H9 (cell line): Measurements from ENCODE around the gene DHRSX. TPM values are rescaled to one million over a fixed set of nuclear protein-coding genes. Genes with fewer than 3 reads are reported as not detected.

Experiments
- DNase-seq: peaks from one replicate; pipeline ENCODE4 v3.0.0-alpha.2; 2017
- H2AFZ ChIP-seq: one replicate; pipeline ENCODE4 v1.6.1; 2013; ENCODE audit warnings: mild to moderate bottlenecking, low read length, control low read depth, moderate library complexity
- H2AK5ac ChIP-seq: 2 replicates; pipeline ENCODE4 v1.6.1; 2013; ENCODE audit warnings: low read length, control low read depth, mixed read lengths; ENCODE audit not compliant: insufficient read length
- H2BK120ac ChIP-seq: one replicate; pipeline ENCODE4 v1.6.1; 2013; ENCODE audit warnings: low read depth, mild to moderate bottlenecking, low read length, control low read depth, inconsistent platforms; ENCODE audit not compliant: poor library complexity, severe bottlenecking
- H2BK12ac ChIP-seq: 2 replicates; pipeline ENCODE4 v1.6.1; 2013; ENCODE audit warnings: low read length, control low read depth, mixed read lengths, low read depth; ENCODE audit not compliant: insufficient read length
- H2BK15ac ChIP-seq: 2 replicates; pipeline ENCODE4 v1.6.1; 2013; ENCODE audit warnings: low read depth, low read length, control low read depth
- H2BK20ac ChIP-seq: one replicate; pipeline ENCODE4 v1.6.1; 2013; ENCODE audit warnings: low read depth, mild to moderate bottlenecking, low read length, control low read depth, inconsistent platforms; ENCODE audit not compliant: poor library complexity, severe bottlenecking
- H2BK5ac ChIP-seq: 2 replicates; pipeline ENCODE4 v1.6.1; 2013; ENCODE audit warnings: low read length, control low read depth, mixed read lengths; ENCODE audit not compliant: insufficient read length
- H3K14ac ChIP-seq: 2 replicates; pipeline ENCODE4 v1.6.1; 2013; ENCODE audit warnings: low read length, control low read depth; ENCODE audit not compliant: insufficient read depth
- H3K18ac ChIP-seq: 2 replicates; pipeline ENCODE4 v1.6.1; 2013; ENCODE audit warnings: low read depth, mild to moderate bottlenecking, mixed read lengths, low read length, control low read depth; ENCODE audit not compliant: insufficient read length
- H3K23ac ChIP-seq: 2 replicates; pipeline ENCODE4 v1.6.1; 2013; ENCODE audit warnings: low read length, control low read depth, mixed read lengths, low read depth; ENCODE audit not compliant: insufficient read length
- H3K23me2 ChIP-seq: 2 replicates; pipeline ENCODE4 v1.6.1; 2013; ENCODE audit warnings: low read depth, mild to moderate bottlenecking, mixed read lengths, low read length, control low read depth; ENCODE audit not compliant: insufficient read length, poor library complexity, severe bottlenecking
- H3K27ac ChIP-seq: 2 replicates; pipeline ENCODE4 v1.5.1; 2013; ENCODE audit warnings: low read length, control low read depth, mixed read lengths, low read depth; ENCODE audit not compliant: insufficient read length
- H3K27me3 ChIP-seq: 2 replicates; pipeline ENCODE4 v1.6.1; 2013; ENCODE audit warnings: low read length, control low read depth, inconsistent platforms; ENCODE audit not compliant: insufficient read depth
- H3K4ac ChIP-seq: 2 replicates; pipeline ENCODE4 v1.6.1; 2013; ENCODE audit warnings: low read depth, mild to moderate bottlenecking, control low read depth, inconsistent platforms, low read length, moderate library complexity
- H3K4me1 ChIP-seq: 2 replicates; pipeline ENCODE4 v1.6.1; 2013; ENCODE audit warnings: low read length, control low read depth, inconsistent platforms; ENCODE audit not compliant: insufficient read depth
- H3K4me2 ChIP-seq: 2 replicates; pipeline ENCODE4 v1.6.1; 2013; ENCODE audit warnings: low read length, control low read depth, mixed read lengths; ENCODE audit not compliant: insufficient read length, insufficient read depth
- H3K56ac ChIP-seq: 2 replicates; pipeline ENCODE4 v1.6.1; 2013; ENCODE audit warnings: low read depth, mild to moderate bottlenecking, mixed read lengths, low read length, control low read depth; ENCODE audit not compliant: insufficient read length
- H3K79me1 ChIP-seq: 2 replicates; pipeline ENCODE4 v1.6.1; 2013; ENCODE audit warnings: low read depth, mild to moderate bottlenecking, moderate library complexity, low read length, control low read depth, inconsistent platforms; ENCODE audit not compliant: insufficient read depth, poor library complexity, severe bottlenecking
- H3K79me2 ChIP-seq: 2 replicates; pipeline ENCODE4 v1.6.1; 2013; ENCODE audit warnings: low read length, control low read depth, inconsistent platforms; ENCODE audit not compliant: insufficient read depth
- H3K9ac ChIP-seq: 2 replicates; pipeline ENCODE4 v1.6.1; 2013; ENCODE audit warnings: low read length, control low read depth, mixed read lengths; ENCODE audit not compliant: insufficient read length; ENCODE audit errors: extremely low read depth
- H3K9me3 ChIP-seq: one replicate; pipeline ENCODE4 v1.6.1; 2013; ENCODE audit warnings: low read depth, low read length, inconsistent platforms; ENCODE audit not compliant: control insufficient read depth
- H3T11ph ChIP-seq: one replicate; pipeline ENCODE4 v1.6.1; 2013; ENCODE audit warnings: mild to moderate bottlenecking, low read length, control low read depth, inconsistent platforms
- H4K20me1 ChIP-seq: one replicate; pipeline ENCODE4 v1.6.1; 2013; ENCODE audit not compliant: control insufficient read depth, insufficient read length, insufficient read depth
- H4K5ac ChIP-seq: 2 replicates; pipeline ENCODE4 v1.6.1; 2013; ENCODE audit warnings: low read depth, mild to moderate bottlenecking, mixed read lengths, low read length, control low read depth; ENCODE audit not compliant: insufficient read length
- H4K8ac ChIP-seq: replicated peaks from 2 replicates; pipeline ENCODE4 v1.6.1; 2013; ENCODE audit warnings: low read length, control low read depth, mixed read lengths, low read depth; ENCODE audit not compliant: insufficient read length
- H4K91ac ChIP-seq: 2 replicates; pipeline ENCODE4 v1.6.1; 2013; ENCODE audit warnings: low read depth, mild to moderate bottlenecking, moderate library complexity, mixed read lengths, low read length, control low read depth; ENCODE audit not compliant: insufficient read length
- H3K27ac Mint-ChIP-seq, 3 experiments: 2 replicates in 2 of 3; 3 replicates in 1 of 3; pipeline ENCODE4 v1.8.0; 2020 to 2021; ENCODE audit warnings: mixed read lengths in 3 of 3, mild to moderate bottlenecking in 1 of 3, moderate library complexity in 1 of 3
- H3K27me3 Mint-ChIP-seq: 2 replicates; pipeline ENCODE4 v1.8.0; 2021; ENCODE audit warnings: low read depth, mild to moderate bottlenecking, moderate library complexity, mixed read lengths
- H3K36me3 Mint-ChIP-seq, 3 experiments: 2 replicates in 2 of 3; 3 replicates in 1 of 3; pipeline ENCODE4 v1.8.0; 2020 to 2021; ENCODE audit warnings: low read depth in 3 of 3, mixed read lengths in 3 of 3; ENCODE audit not compliant: insufficient read depth in 1 of 3
- H3K4me1 Mint-ChIP-seq, 2 experiments: 2 replicates each; pipeline ENCODE4 v1.8.0; 2020; ENCODE audit warnings: mixed read lengths in 2 of 2
- H3K4me3 Mint-ChIP-seq, 2 experiments: 2 replicates in 1 of 2; 3 replicates in 1 of 2; pipeline ENCODE4 v1.8.0; 2020 to 2021; ENCODE audit warnings: mild to moderate bottlenecking in 2 of 2, mixed read lengths in 2 of 2, moderate library complexity in 1 of 2
- H3K9me3 Mint-ChIP-seq, 2 experiments: 2 replicates in 1 of 2; 3 replicates in 1 of 2; pipeline ENCODE4 v1.8.0; 2020; ENCODE audit warnings: mild to moderate bottlenecking in 2 of 2, mixed read lengths in 2 of 2, moderate library complexity in 1 of 2
- WGBS: extraction: QIAGEN DNeasy Blood & Tissue Kit; methylation state at CpG from one replicate; pipeline ENCODE4 v1.1.7; 2013; ENCODE audit warnings: missing lambda C conversion rate, low lambda C conversion rate, mixed read lengths; ENCODE audit not compliant: insufficient read length; ENCODE audit errors: extremely low coverage; 5-methylcytosine and 5-hydroxymethylcytosine counted together
- total RNA-seq: library from RNA; stranded (reverse); gene quantifications from 2 replicates; pipeline ENCODE4 v1.2.1, GENCODE V29; 2021
- TF ChIP-seq, protein P1 (sequence below): fragments of 200-600 bp; sonication (generic); conservative IDR thresholded peaks from 3 replicates; pipeline ENCODE4 v1.8.0; 2021; ENCODE audit warnings: antibody characterized with exemption, mild to moderate bottlenecking

Gene DHRSX
- total RNA-seq, 1 experiment from 2014 or later: 44.0 TPM

DNA sequence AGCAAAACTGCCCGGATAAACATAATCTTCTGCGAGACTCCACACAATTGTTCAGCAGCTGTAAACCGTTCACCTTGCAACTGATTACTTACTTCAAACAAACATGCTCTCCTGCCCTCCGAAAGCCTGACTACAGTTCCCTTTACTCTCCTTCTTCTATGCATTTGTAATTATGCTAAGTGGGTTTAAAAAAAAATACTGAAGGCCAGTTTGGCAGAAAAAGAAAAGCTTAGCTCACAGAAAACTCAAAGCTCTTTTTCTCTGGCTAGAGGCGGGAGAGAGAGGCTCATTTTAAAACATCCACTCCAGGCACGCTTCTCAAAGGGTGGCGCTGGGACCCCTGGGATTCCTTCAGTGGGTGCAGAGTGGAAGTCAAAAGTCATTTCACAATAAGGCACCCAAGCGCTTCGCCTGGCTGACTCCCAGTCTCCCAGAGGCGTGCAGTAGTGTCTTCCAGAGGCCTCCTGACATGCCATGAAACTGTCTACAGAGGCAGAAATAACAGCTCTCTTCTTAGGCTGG lies 1.9 kb downstream of the DHRSX start:
- no peak for DNase-seq
- Histone ChIP-seq H2BK20ac (no peak overlapping the region), H4K20me1 (no peaks in the 10 kb centered on the region), H2BK15ac (no peak overlapping the region), H3K56ac (no peak overlapping the region), H3K79me2 (peaks cover 23% of the 10 kb centered on the region; the same call in 1 of the 2 replicates), H4K8ac (no peak overlapping the region), H4K91ac (no peak overlapping the region), H2AK5ac (no peak overlapping the region), H4K5ac (no peak overlapping the region), H3K23ac (no peak overlapping the region), H3K23me2 (peaks cover 11% of the 10 kb centered on the region), H3K9ac (peak overlapping the region; percentile 36), H2BK120ac (no peak overlapping the region), H3K4me1 (peaks cover 11% of the 10 kb centered on the region), H3K27me3 (no peaks in the 10 kb centered on the region), H3K4ac (no peak overlapping the region), H2BK12ac (no peak overlapping the region), H3K14ac (peak overlapping the region; percentile 28; the same call in 1 of the 2 replicates), H3K4me2 (peak overlapping the region; percentile 82), H2AFZ (no peak overlapping the region), H3T11ph (no peak overlapping the region), H3K27ac (peak overlapping the region; percentile 6), H2BK5ac (no peak overlapping the region), H3K79me1 (peaks cover 5% of the 10 kb centered on the region), H3K9me3 (no peaks in the 10 kb centered on the region), H3K18ac (no peak overlapping the region)
- Mint-ChIP-seq H3K27me3 (no peaks in the 10 kb centered on the region), H3K4me1 (peaks cover 27 to 47% of the 10 kb centered on the region in 2 experiments), H3K4me3 (peak overlapping the region; percentile 75 to 88), H3K9me3 (no peaks in the 10 kb centered on the region; a peak in 1 of 5 replicates), H3K36me3 (peaks cover 5 to 23% (median 18%) of the 10 kb centered on the region in 3 experiments; a peak in 6 of 7 replicates), H3K27ac (peak overlapping the region; percentile 82 to 98 (median 92))
- TF ChIP-seq, protein P1, sequence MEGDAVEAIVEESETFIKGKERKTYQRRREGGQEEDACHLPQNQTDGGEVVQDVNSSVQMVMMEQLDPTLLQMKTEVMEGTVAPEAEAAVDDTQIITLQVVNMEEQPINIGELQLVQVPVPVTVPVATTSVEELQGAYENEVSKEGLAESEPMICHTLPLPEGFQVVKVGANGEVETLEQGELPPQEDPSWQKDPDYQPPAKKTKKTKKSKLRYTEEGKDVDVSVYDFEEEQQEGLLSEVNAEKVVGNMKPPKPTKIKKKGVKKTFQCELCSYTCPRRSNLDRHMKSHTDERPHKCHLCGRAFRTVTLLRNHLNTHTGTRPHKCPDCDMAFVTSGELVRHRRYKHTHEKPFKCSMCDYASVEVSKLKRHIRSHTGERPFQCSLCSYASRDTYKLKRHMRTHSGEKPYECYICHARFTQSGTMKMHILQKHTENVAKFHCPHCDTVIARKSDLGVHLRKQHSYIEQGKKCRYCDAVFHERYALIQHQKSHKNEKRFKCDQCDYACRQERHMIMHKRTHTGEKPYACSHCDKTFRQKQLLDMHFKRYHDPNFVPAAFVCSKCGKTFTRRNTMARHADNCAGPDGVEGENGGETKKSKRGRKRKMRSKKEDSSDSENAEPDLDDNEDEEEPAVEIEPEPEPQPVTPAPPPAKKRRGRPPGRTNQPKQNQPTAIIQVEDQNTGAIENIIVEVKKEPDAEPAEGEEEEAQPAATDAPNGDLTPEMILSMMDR: no peak
- no CpG with 5 or more reads among the region's 10 CpGs for WGBS
